HCEC 1CT (cell line): ENCODE data around the gene S1PR4.
"Not testable (repeated sequence)": the region's sequence is repeated elsewhere in the genome, so short reads cannot be mapped to it uniquely, and the experiment has no call there.

ENCODE experiments used
- DNase-seq: peaks from one replicate; pipeline ENCODE4 v3.0.0-alpha.2; 2017

Gene S1PR4

DNA sequence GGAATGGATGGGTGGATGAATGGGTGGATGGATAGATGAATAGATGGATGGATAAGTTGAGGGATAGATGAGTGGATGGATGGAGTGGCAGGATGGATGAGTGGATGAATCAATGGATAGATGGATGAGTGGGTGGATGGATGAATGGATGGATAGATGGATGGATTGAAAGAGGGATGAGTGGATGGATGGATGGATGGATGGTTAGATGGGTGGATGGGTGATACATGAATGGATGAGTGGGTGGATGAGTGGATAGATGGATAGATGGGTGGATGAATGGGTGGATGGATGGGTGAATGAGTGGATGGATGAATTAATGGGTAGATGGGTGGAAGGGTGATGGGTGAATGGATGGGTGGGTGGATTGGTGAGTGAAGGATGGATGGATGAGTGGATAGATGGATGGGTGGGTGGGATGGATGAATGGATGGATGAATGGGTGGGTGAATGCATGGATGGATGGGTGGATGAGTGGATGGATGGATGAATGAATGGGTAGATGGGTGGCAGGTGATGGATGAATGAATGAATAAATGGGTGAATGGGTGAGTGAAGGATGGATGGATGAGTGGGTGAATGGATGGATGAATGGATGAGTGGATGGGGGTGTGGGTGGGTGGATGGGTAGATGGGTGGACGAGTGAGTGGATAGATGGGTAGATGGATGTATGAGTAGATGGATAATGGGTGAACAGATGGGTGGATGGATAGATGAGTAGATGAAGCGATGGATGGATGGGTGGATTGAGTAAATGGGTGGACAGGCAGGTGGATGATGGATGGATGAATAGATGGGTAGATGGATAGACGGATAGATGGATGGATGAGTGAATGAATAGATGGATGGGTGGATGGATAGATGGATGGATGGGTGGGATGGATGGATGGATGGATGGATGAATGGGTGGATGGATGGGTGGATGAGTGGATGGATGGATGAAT, 25.0 kb upstream of the S1PR4 start:
- DNase-seq, result no peak

DNA sequence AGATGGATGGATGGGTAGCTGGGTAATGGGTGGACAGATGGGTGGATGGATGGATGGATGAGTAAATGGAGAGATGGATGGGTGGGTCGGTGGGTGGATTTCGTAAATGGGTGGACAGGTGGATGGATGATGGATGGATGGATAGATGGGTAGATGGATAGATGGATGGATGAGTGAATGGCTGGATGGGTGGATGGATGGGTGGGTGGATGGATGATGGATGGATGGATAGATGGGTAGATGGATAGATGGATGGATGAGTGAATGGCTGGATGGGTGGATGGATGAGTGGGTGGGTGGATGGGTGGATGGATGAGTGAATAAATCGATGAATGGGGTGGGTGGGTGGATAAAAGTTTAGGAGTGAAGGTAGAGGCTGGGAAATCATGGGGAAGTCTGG, 24.1 kb upstream of the S1PR4 start:
- DNase-seq, result not testable (repeated sequence)

DNA sequence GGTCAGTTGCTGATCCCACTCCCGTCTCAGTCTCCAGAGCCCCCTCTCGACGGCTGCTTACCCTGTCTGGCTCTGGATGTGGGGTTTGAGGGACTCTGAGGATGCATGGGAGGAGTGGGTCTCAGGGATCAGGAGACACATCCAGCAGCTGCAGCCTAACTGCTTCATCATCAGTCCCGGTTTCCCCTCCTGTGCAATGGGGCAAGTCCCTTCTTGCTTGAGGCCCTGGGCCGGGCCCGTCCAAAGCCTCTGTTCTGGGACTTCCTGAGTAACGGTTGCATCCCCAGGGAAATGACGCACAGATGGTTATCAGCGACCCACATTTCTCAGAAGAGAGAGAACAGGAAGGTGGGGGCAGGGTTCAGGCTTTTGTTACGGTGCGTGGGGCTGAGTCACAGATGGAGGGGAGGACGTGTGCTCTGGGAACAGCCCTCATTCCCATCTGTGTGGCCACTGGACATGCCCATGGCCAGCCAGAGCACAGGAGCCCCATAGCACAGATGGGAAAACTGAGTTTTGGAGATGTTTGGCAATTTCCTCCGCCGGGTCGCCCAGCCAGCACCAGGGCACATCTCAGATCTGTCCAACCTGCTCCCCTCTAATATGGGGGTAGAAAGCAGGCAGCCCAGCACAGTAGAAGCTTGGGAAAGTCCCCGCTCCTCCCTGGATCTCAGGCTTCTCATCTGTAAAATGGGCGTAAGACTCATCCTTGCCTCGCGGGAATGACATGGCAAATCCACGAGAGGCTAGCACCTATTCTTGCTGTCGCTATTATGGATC, 23.4 kb upstream of the S1PR4 start:
- DNase-seq, result peak; percentile 98

DNA sequence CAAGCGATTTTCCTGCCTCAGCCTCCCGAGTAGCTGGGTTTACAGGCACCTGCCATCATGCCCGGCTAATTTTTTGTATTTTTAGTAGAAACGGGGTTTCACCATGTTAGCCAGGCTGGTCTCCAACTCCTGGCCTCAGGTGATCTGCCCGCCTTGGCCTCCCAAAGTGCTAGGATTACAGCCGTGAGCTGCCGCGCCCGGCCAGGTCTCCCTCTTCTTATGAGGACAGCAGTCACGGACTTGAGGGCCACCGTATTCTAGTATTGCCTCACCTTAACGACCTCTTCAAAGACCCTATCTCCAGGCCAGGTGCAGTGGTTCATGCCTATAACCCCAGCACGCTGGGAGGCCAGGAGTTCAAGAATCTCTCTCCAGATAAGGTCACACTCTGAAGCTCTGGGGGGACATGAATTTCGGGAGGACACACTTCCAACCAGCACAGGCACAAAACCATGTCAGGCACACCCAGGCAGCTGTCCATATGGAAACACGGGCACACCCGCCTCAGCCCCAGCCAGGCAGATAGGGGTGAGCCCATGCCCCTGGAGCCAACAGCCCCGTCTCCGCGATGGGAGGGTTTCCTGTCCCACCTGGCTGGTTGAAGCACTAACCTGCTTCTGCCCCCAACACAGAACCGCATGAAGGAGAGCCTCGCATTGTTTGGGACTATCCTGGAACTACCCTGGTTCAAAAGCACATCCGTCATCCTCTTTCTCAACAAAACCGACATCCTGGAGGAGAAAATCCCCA, 21.3 kb upstream of the S1PR4 start:
- DNase-seq, result no peak

DNA sequence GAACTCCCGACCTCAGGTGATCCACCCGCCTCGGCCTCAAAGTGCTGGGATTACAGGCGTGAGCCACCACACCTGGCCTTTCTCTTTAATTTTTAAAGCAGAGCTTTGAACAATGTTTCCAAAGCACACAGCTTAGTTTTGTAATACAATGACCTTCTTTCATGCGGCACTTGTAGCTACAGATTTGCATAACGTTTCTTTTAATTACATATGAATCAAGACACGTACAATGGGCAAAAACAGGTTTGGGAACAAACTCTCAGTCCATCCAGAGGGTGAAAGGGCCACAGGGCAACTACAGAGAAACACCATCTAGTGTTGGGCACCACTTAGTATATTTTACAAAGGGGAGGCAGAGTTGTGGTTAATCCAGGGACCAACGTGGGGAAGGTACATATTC, 19.0 kb upstream of the S1PR4 start:
- DNase-seq, result no peak

DNA sequence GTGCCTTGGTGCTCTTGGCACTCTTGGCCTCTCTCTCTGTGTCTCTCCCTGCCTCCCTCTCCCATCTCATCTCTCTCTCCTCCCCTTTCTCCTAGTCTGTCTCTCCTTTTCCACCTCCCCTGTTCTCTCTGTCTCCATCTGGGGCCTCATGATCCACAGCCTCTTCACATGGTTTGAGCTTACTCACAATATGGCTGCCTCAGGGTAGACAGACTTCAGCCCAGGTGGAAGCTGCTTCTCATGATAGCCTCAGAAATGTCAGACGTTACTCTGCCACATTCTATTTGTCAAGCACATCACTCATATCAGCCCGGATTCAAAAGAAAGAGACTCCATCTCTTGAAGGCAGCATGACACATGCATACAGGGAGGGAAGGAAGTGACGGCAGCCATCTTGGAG, 18.4 kb upstream of the S1PR4 start:
- no peak for DNase-seq

DNA sequence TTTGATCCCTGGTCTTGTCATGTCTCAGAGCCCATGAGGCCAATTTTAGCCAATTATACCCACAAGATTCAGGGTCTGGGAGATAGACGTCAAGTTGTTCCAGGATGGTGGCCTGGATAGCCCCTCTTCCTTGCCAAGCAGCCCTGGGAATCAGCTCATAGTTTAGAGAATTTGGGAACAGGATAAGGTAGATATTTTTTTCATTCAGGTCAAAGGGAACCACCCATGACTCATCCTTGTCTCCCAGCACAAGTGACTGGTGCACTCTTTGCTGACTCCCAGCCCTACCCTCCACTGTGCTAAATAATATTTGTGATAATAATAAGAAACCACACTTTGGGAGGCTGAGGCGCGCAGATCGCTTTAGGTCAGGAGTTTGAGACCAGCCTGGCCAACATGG, 17.1 kb upstream of the S1PR4 start:
- peak; percentile 38 for DNase-seq

DNA sequence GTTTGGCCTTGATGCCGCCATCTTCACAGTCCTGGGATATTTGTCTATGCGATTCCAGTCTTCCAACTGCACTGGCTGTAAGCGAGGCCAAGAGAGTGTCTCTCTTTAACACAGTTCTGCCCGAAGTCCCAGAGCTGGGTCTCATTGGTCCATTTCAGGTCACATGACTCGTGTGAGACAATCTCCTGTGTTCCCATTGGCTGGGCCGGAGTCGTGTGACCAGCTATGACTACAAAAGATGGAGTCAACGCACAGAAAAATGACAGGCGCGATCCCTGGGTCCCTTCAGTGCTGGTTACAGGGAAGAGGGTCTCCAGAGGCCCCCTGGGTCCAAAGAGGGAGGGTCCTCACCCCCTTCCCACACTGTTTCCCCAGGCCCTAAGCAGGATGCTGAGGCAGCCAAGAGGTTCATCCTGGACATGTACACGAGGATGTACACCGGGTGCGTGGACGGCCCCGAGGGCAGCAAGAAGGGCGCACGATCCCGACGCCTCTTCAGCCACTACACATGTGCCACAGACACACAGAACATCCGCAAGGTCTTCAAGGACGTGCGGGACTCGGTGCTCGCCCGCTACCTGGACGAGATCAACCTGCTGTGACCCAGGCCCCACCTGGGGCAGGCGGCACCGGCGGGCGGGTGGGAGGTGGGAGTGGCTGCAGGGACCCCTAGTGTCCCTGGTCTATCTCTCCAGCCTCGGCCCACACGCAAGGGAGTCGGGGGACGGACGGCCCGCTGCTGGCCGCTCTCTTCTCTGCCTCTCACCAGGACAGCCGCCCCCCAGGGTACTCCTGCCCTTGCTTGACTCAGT, 15.9 kb upstream of the S1PR4 start:
- no peak for DNase-seq

DNA sequence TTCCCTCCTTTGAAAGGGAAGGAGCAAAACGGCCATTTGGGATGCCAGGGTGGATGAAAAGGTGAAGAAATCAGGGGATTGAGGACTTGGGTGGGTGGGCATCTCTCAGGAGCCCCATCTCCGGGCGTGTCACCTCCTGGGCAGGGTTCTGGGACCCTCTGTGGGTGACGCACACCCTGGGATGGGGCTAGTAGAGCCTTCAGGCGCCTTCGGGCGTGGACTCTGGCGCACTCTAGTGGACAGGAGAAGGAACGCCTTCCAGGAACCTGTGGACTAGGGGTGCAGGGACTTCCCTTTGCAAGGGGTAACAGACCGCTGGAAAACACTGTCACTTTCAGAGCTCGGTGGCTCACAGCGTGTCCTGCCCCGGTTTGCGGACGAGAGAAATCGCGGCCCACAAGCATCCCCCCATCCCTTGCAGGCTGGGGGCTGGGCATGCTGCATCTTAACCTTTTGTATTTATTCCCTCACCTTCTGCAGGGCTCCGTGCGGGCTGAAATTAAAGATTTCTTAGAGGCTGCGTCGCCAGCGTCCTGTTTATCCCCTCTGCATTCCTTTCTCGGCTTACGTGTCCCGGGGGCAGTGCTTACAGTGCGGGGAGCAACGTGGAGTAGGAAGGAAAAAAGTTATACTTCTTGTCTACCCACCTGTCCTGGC, 15.2 kb upstream of the S1PR4 start:
- DNase-seq, result peak; percentile 43

DNA sequence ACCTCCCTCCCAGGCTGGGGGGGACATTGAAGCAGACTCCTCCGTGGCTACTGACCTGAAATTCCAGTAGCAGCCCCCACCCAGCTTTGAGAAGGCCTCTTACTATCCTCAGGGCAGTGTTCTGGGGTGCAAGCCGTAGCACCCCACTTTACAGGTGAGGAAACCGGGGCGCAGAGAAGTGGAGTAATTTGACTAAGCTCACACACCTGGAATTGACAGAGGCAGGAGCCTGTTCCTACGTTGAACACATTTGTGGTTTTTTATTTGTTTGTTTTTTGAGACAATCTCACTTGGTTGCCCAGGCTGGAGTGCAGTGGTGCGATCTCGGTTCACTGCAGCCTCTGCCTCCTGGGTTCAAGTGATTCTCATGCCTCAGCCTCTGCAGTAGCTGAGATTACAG, 14.6 kb upstream of the S1PR4 start:
- no peak for DNase-seq

DNA sequence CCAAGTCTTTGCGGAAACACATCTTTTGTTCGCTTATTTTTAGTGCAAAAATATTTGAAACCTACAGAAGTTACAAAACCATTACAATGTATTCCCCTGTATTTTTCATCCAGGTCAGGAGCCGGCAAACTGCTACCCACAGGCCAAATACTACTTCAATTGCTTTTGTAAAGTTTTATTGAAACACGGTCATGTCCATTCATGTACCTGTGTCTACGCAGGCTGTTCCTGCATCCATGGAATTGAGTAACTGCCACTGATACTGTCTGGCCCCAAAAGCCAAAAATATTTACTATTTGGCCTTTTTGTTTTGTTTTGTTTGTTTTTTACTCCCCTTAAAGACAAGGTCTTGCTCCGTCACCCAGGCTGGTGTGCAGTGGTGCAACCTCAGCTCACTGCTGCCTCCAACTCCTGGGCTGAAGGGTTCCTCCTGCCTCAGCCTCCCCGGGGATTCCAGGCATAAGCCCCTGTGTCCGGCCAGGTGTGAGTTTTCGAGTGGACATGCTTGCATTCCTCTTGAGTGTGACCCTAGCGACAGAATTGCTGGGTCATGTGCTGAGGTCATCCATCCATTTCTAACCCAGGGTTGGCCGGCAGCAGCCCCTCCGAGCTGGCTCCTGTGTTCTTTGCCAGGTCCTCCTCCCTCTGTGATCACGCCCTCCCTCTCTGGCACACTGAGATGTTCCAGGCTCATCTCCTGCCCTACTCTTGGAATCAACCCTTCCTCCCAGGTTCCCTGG, 10.9 kb upstream of the S1PR4 start:
- no peak for DNase-seq

DNA sequence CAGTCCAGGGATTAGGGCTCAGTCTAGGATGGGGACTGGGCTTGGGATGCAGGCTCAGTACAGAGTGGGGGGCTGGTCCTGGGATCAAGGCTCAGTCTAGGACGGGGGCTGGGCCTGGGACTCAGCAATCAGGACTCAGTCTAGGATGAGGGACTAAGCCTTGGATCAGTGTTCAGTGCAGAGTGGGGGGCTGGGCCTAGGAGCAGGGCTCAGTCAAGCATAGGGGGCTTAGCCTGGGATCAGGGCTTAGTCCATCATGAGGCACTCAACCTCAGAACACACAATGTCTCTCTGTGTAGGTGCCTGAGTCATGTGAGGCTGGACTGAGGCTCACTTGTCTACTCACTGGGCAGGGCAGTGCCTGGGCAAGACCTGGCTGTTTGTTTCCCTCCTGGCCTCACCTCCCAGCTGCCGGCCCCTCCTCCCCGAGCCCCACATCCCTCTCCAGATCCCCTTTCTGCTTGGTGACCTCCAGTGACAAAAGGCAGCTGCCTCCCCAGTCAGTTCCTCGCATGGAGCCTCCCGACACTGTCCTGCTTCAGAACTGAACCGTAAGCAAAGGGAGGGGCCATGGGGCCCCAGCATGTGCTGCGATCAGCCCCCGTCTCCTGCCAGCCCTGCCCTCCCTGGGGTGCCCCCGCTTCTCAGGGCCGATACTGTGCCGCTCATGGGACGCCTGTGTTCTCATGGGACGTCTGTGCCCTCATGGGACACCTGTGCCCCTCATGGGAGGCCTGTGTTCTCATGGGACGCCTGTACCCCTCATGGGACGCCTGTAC, 6.5 kb upstream of the S1PR4 start:
- no peak for DNase-seq

DNA sequence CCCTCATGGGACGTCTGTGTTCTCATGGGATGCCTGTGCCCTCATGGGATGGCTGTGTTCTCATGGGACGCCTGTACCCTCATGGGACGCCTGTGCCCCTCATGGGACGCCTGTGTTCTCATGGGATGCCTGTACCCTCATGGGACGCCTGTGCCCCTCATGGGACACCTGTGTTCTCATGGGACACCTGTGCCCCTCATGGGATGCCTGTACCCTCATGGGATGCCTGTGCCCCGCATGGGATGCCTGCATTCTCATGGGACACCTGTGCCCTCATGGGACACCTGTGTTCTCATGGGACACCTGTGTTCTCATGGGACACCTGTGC, 5.9 kb upstream of the S1PR4 start:
- DNase-seq, result not testable (repeated sequence)

DNA sequence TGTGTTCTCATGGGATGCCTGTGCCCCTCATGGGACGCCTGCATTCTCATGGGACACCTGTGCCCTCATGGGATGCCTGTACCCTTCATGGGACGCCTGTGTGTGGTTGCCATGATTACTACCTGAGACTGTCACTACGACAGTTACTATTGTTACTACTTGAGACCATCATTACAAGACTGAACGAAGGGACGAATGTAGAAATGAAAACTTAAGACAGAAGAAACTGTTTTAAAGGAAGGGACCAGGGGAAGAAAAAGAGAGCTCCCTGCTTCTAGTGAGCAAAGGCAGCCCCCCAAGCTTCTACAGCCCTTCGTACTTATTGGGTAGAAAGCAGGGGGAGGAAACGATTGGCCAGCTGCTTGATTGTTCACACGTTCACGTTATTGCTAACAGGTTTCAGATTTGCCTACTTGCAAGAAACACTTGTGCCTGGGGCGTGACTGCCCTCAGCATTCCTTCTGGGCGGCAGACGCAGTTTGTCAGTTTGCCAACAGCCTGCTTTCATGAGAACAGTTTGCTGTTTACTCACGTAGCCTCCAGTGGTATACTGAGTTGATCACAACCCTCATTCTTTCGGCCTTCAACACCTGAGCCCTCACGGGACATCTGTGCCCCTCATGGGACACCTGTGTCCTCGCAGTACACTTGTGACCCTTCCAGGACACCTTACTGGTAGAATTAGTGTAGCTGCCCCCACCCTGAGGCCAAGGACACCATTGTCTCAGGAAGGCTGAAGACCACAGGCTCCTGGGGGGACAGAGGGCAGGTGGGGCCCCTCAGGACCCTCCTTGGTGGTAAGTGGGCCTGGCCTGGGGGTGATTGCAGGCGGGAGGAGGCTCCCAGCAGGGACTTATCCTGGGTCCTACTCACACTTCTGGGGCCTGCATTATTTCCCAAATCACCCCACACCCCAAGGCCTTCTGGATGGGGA, 2.5 kb upstream of the S1PR4 start:
- no peak for DNase-seq

DNA sequence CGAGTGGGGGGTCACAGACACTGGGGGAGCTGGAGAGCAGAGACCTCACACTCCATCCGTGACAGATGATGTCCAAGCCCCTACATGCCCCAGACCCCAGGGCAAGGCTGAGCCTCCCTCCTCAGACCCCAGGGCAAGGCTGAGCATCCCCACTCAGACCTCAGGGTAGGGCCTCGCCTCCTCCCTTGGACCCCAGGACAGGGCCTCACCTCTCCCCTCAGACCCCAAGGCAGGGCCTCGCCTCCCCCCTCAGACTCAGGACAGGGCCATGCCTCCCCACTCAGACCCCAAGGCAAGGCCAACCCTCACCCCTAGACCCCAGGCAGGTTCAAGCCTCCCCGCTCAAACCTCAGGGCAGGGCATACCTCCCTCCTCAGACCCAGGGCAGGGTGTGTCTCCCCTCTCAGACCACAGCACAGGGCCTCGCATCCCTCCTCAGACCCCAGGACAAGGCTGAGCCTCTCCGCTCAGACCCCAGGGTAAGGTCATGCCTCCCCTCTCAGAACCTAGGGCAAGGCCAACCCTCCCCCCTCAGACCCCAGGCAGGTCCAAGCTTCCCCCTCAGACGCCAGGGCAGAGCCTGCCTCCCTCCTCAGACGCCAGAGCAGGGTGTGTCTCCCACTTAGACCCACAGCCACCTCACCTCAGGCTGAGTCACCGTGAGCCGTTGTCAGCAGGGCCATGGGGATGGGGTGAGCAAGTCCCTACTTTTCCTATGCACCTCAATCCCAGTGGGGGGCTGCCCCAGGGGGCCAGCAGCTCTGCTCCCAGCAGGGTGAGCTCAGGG, 1.7 kb upstream of the S1PR4 start:
- peak; percentile 31 for DNase-seq

DNA sequence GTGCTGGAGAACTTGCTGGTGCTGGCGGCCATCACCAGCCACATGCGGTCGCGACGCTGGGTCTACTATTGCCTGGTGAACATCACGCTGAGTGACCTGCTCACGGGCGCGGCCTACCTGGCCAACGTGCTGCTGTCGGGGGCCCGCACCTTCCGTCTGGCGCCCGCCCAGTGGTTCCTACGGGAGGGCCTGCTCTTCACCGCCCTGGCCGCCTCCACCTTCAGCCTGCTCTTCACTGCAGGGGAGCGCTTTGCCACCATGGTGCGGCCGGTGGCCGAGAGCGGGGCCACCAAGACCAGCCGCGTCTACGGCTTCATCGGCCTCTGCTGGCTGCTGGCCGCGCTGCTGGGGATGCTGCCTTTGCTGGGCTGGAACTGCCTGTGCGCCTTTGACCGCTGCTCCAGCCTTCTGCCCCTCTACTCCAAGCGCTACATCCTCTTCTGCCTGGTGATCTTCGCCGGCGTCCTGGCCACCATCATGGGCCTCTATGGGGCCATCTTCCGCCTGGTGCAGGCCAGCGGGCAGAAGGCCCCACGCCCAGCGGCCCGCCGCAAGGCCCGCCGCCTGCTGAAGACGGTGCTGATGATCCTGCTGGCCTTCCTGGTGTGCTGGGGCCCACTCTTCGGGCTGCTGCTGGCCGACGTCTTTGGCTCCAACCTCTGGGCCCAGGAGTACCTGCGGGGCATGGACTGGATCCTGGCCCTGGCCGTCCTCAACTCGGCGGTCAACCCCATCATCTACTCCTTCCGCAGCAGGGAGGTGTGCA, 587 bp downstream of the S1PR4 start:
- DNase-seq, result no peak

DNA sequence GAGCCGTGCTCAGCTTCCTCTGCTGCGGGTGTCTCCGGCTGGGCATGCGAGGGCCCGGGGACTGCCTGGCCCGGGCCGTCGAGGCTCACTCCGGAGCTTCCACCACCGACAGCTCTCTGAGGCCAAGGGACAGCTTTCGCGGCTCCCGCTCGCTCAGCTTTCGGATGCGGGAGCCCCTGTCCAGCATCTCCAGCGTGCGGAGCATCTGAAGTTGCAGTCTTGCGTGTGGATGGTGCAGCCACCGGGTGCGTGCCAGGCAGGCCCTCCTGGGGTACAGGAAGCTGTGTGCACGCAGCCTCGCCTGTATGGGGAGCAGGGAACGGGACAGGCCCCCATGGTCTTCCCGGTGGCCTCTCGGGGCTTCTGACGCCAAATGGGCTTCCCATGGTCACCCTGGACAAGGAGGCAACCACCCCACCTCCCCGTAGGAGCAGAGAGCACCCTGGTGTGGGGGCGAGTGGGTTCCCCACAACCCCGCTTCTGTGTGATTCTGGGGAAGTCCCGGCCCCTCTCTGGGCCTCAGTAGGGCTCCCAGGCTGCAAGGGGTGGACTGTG, 1.2 kb downstream of the S1PR4 start:
- no peak for DNase-seq
